ENCODE results near the gene TOMM70. TPM values are rescaled to one million over a fixed set of nuclear protein-coding genes. Genes with fewer than 3 reads are reported as not detected.
A peak's percentile ranks its signal among the peaks of the same experiment; 100 is the strongest.

The TOMM70 gene
- total and polyA plus RNA-seq, 2 of the 8 experiments (the other 6 are each of a cell fraction or from before 2014, with no cell fraction given): 10.9 to 52.1 TPM

DNA sequence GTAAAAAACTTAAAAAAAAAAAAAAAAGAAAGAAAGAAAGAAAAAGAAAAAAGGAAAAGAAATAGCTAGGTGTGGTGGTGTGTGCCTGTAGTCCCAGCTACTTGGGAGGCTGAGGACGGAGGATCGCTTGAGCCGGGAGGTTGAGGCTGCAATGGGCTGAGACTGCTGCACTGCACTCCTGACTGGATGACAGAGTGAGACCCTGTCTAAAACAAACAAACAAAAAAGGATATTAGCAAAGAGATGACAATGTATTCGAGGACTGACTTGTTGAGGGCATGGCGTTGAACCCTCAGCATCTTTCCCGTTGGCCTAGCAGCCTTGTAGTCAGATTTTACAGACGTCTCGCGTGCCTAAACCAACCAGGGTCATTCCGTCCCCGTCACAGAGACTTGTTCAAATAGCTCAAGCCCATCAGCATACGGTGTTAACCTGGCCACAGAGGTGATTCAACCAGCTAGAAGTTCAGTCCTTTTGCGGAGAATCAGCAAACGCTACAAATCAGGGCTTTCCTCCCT is 66.9 kb downstream of the TOMM70 start:
- Histone ChIP-seq H3K9ac (replicated peaks in 1 of 4; ENCODE audit: extremely low read depth in 1 of 4, low read depth in 3 of 4, low read length in 3 of 4) (peak overlapping the region; percentile 49 to 81 (median 75)), H2BK5ac (ENCODE audit: low read depth, low read length) (no peak overlapping the region), H3K14ac (ENCODE audit: insufficient read length) (no peak overlapping the region), H3K23me2 (ENCODE audit: low read depth, low read length) (peaks cover 4% of the 10 kb centered on the region; the same call in 1 of the 2 replicates), H3K79me1 (ENCODE audit: low read depth, low read length) (no peaks in the 10 kb centered on the region; the same call in 1 of the 2 replicates), H4K91ac (replicated peaks; ENCODE audit: insufficient read length, low read length) (no peak overlapping the region), H4K8ac (ENCODE audit: extremely low read depth, insufficient read depth, low read length) (no peak overlapping the region), H4K20me1 (replicated peaks in 1 of 2; ENCODE audit: control insufficient read depth in 1 of 2, insufficient read depth in 2 of 2, low read length in 2 of 2) (no peaks in the 10 kb centered on the region), H3K27ac (ENCODE audit: low read depth, low read length) (no peak overlapping the region), H3K36me3 (ENCODE audit: control insufficient read depth in 2 of 4, insufficient read depth in 4 of 4, low read length in 3 of 4) (no peaks in the 10 kb centered on the region), H2BK15ac (ENCODE audit: low read length) (peak overlapping the region; percentile 73; the same call in 1 of the 2 replicates), H4K5ac (ENCODE audit: insufficient read length, low read depth, low read length) (no peak overlapping the region), H2AFZ (ENCODE audit: low read length) (peak overlapping the region; percentile 100), H3K79me2 (ENCODE audit: control insufficient read depth in 1 of 2, insufficient read depth in 2 of 2, low read length in 2 of 2) (no peaks in the 10 kb centered on the region), H3K4me2 (ENCODE audit: insufficient read depth in 1 of 2, low read depth in 2 of 2, low read length in 2 of 2) (peak overlapping the region; percentile 70 to 100), H3K56ac (replicated peaks; ENCODE audit: insufficient read length, low read depth, low read length) (no peak overlapping the region), H3K23ac (ENCODE audit: insufficient read length) (no peak overlapping the region), H2AK5ac (ENCODE audit: low read depth, low read length) (no peak overlapping the region; the same call in 1 of the 2 replicates), H2BK120ac (replicated peaks; ENCODE audit: low read depth, low read length) (no peak overlapping the region), H2BK12ac (ENCODE audit: low read depth, low read length) (peak overlapping the region; percentile 22; the same call in 1 of the 2 replicates), H2BK20ac (ENCODE audit: low read length) (no peak overlapping the region), H3K9me3 (ENCODE audit: insufficient read depth in 2 of 2, low read depth in 1 of 2, low read length in 1 of 2) (no peaks in the 10 kb centered on the region), H3K4ac (replicated peaks; ENCODE audit: insufficient read length, low read depth, low read length) (no peak overlapping the region), H3K18ac (ENCODE audit: extremely low read depth, low read length) (peak overlapping the region; percentile 68; the same call in 1 of the 2 replicates), H3K4me3 (ENCODE audit: extremely low read depth in 1 of 4, insufficient read depth in 2 of 4, low read depth in 3 of 4, low read length in 4 of 4) (peak overlapping the region; percentile 49 to 75 (median 68)), H3K4me1 (replicated peaks in 1 of 4; ENCODE audit: control insufficient read depth in 3 of 4, insufficient read depth in 4 of 4, low read length in 3 of 4) (peaks cover 0 to 6% (median 4%) of the 10 kb centered on the region in 4 experiments; a peak in 5 of 7 replicates), H3K27me3 (replicated peaks in 1 of 4; ENCODE audit: control insufficient read depth in 3 of 4, extremely low read depth in 1 of 4, insufficient read depth in 3 of 4, low read length in 3 of 4) (no peaks in the 10 kb centered on the region; a peak in 2 of 7 replicates)
- CTCF ChIA-PET (ENCODE audit: partially characterized antibody): interaction anchor here (1.2 to 1.8 kb wide), 3 partner anchors 17 to 256 kb away, joined by 3 to 5 read pairs (median 3); no protein-coding TSS in a partner anchor
- WGBS, 2 experiments (ENCODE audit: extremely low coverage in 1 of 2, insufficient coverage in 1 of 2, insufficient read length in 1 of 2, insufficient replicate concordance in 2 of 2, low coverage in 1 of 2, low lambda C conversion rate in 2 of 2, missing lambda C conversion rate in 1 of 2): 44% methylated on average over 14 of the region's 14 CpGs; no CpG with 5 or more reads in 1 of the 2 experiments
- DNase-seq (ENCODE audit: low read depth in 1 of 2, low spot score in 2 of 2) (no peak), FAIRE-seq (no peak)
- POLR2A ChIA-PET (ENCODE audit: partially characterized antibody): interaction anchor here (0.7 to 3.4 kb wide), 9 partner anchors 12 to 463 kb away, joined by 3 to 23 read pairs (median 3); partner anchors contain the start of genes LNP1 and TOMM70
- TF ChIP-seq POU5F1 (IDR thresholded peaks at IDR 0.05; ENCODE audit: low read depth, low read length) (no peak), CBX8 (IDR thresholded peaks at IDR 0.05; ENCODE audit: borderline replicate concordance, low read depth, low read length) (no peak), SUZ12 (IDR thresholded peaks at IDR 0.05; ENCODE audit: low read length) (no peak), RAD21 (IDR thresholded peaks at IDR 0.05 in 1 of 2, conservative IDR thresholded peaks at IDR 0.05 in 1 of 2; ENCODE audit: low read depth in 2 of 2, low read length in 2 of 2) (no peak), PHF8 (conservative IDR thresholded peaks at IDR 0.05; ENCODE audit: low read depth, low read length) (no peak), POLR2A (IDR thresholded peaks at IDR 0.05; ENCODE audit: control extremely low read depth in 1 of 2, low read depth in 2 of 2, low read length in 2 of 2) (no peak), GTF2F1 (IDR thresholded peaks at IDR 0.05; ENCODE audit: borderline replicate concordance, low read depth, low read length) (no peak), BCL11A (IDR thresholded peaks at IDR 0.05; ENCODE audit: low read depth in 2 of 2, low read length in 2 of 2) (no peak)
- TF ChIP-seq, protein P1, sequence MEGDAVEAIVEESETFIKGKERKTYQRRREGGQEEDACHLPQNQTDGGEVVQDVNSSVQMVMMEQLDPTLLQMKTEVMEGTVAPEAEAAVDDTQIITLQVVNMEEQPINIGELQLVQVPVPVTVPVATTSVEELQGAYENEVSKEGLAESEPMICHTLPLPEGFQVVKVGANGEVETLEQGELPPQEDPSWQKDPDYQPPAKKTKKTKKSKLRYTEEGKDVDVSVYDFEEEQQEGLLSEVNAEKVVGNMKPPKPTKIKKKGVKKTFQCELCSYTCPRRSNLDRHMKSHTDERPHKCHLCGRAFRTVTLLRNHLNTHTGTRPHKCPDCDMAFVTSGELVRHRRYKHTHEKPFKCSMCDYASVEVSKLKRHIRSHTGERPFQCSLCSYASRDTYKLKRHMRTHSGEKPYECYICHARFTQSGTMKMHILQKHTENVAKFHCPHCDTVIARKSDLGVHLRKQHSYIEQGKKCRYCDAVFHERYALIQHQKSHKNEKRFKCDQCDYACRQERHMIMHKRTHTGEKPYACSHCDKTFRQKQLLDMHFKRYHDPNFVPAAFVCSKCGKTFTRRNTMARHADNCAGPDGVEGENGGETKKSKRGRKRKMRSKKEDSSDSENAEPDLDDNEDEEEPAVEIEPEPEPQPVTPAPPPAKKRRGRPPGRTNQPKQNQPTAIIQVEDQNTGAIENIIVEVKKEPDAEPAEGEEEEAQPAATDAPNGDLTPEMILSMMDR (IDR thresholded peaks at IDR 0.05; ENCODE audit: control extremely low read depth in 1 of 3, insufficient read depth in 1 of 3, low read depth in 1 of 3, low read length in 3 of 3): no peak

All from H1 (cell line).